Activated naive CD4-positive, alpha-beta T cell treated with anti-CD3 and anti-CD28 coated beads, Interleukin-2, amount 10 ng/mL, durations not matched to agents 7 days and 5 days (primary cell): ENCODE data around the gene CD248.

Source experiments
- CTCF ChIA-PET: fragments of 350-600 bp; sonication (Branson Sonifier 250); formaldehyde crosslinking; loops from one replicate; lab custom pipeline; 2021; ENCODE audit warnings: antibody characterized with exemption; lab: Charles Lee
- DNase-seq: peaks from one replicate; pipeline ENCODE4 v3.0.0-alpha.2; 2020
- H3K27ac Mint-ChIP-seq: one replicate; pipeline ENCODE4 v1.8.0; 2021; ENCODE audit warnings: mild to moderate bottlenecking, moderate library complexity, mixed read lengths
- H3K27me3 Mint-ChIP-seq: one replicate; pipeline ENCODE4 v1.8.0; 2021; ENCODE audit warnings: mild to moderate bottlenecking, mixed read lengths
- H3K36me3 Mint-ChIP-seq: one replicate; pipeline ENCODE4 v1.8.0; 2021; ENCODE audit warnings: mixed read lengths
- H3K4me1 Mint-ChIP-seq: one replicate; pipeline ENCODE4 v1.8.0; 2021; ENCODE audit warnings: mixed read lengths
- H3K4me3 Mint-ChIP-seq: one replicate; pipeline ENCODE4 v1.8.0; 2021; ENCODE audit warnings: mild to moderate bottlenecking, moderate library complexity, mixed read lengths
- H3K9me3 Mint-ChIP-seq: one replicate; pipeline ENCODE4 v1.8.0; 2021; ENCODE audit warnings: mixed read lengths

CD248 gene

DNA sequence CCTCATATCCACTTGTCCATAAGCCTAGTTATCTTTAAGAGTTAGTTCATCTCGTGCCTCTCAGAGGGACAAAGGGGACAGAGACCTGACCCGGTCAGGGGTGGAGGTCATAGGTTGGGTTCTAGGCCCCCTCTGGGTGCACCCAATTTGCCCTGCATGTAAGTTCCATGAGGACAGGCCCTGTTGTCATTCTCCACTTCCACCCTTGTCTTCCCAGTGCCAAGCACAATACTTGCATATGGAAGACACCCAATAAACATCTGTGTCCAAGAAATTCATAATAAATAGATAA, 26.6 kb downstream of the CD248 start:
- CTCF ChIA-PET: interaction anchor here (1.6 kb wide), 1 partner anchor 21 kb away, joined by 4 read pairs; no protein-coding TSS in a partner anchor
- H3K4me1 Mint-ChIP-seq: peaks cover 48% of the 10 kb centered on the region
- no peak overlapping the region for H3K27ac Mint-ChIP-seq

GRCh38 chr11:66289548-66290329, 27.1 kb downstream of the CD248 start:
- H3K27ac Mint-ChIP-seq: peak overlapping the region; percentile 95
- peaks cover 53% of the 10 kb centered on the region for H3K27me3 Mint-ChIP-seq
- peak overlapping the region; percentile 74 for H3K4me3 Mint-ChIP-seq
- peaks cover 48% of the 10 kb centered on the region for H3K4me1 Mint-ChIP-seq
- H3K36me3 Mint-ChIP-seq: no peaks in the 10 kb centered on the region
- CTCF ChIA-PET: interaction anchor here (1.0 to 2.2 kb wide), 8 partner anchors 22 to 140 kb away, joined by 3 to 7 read pairs (median 4); no protein-coding TSS in a partner anchor
- DNase-seq: peak; percentile 91
- H3K9me3 Mint-ChIP-seq: no peaks in the 10 kb centered on the region

More for the DNA sequence above, 26.6 kb downstream of the CD248 start:
- peaks cover 53% of the 10 kb centered on the region for H3K27me3 Mint-ChIP-seq
- H3K36me3 Mint-ChIP-seq: no peaks in the 10 kb centered on the region
- H3K9me3 Mint-ChIP-seq: no peaks in the 10 kb centered on the region
- peak overlapping the region; percentile 74 for H3K4me3 Mint-ChIP-seq
- no peak for DNase-seq

- CTCF ChIA-PET: interaction anchor here (0.8 to 2.2 kb wide), 8 partner anchors 23 to 141 kb away, joined by 3 to 7 read pairs (median 4); no protein-coding TSS in a partner anchor
- Mint-ChIP-seq H3K27ac (peak within 1 kb of the TSS; percentile 95), H3K4me3 (peak within 1 kb of the TSS; percentile 74), H3K4me1 (peaks cover 48% of the 10 kb centered on the region), H3K27me3 (peaks cover 46% of the 10 kb centered on the region), H3K9me3 (no peaks in the 10 kb centered on the region), H3K36me3 (peaks cover 2% of the 10 kb centered on the region)
- DNase-seq: peak; percentile 99
Observed at GRCh38 chr11:66288671-66289547, 27.9 kb downstream of the CD248 start, which contains the start of gene YIF1A. Gene YIF1A, minus strand, starts transcription at chr11:66289143. Its CDS starts 158 bp downstream, at chr11:66288985.

- Mint-ChIP-seq H3K36me3 (peaks cover 2% of the 10 kb centered on the region), H3K27ac (peak overlapping the region; percentile 85), H3K4me3 (peak overlapping the region; percentile 74), H3K4me1 (peaks cover 51% of the 10 kb centered on the region), H3K9me3 (no peaks in the 10 kb centered on the region), H3K27me3 (peaks cover 38% of the 10 kb centered on the region)
- DNase-seq: no peak
- CTCF ChIA-PET: interaction anchor here (0.8 to 2.2 kb wide), 5 partner anchors 29 to 98 kb away, joined by 3 to 7 read pairs (median 4); no protein-coding TSS in a partner anchor
Observed at GRCh38 chr11:66287889-66288670, 28.8 kb downstream of the CD248 start.

- DNase-seq: no peak
- H3K27me3 Mint-ChIP-seq: peaks cover 33% of the 10 kb centered on the region
- CTCF ChIA-PET: interaction anchor here (1.0 kb wide), 1 partner anchor 64 kb away, joined by 4 read pairs; no protein-coding TSS in a partner anchor
- H3K4me1 Mint-ChIP-seq: peaks cover 54% of the 10 kb centered on the region
- H3K36me3 Mint-ChIP-seq: peaks cover 2% of the 10 kb centered on the region
- peak overlapping the region; percentile 61 for H3K4me3 Mint-ChIP-seq
- H3K9me3 Mint-ChIP-seq: no peaks in the 10 kb centered on the region
- H3K27ac Mint-ChIP-seq: no peak overlapping the region
Observed at GRCh38 chr11:66287211-66287888, 29.5 kb downstream of the CD248 start.

GRCh38 chr11:66286699-66287098, 30.1 kb downstream of the CD248 start:
- no peaks in the 10 kb centered on the region for H3K9me3 Mint-ChIP-seq
- no peak for DNase-seq
- peaks cover 60% of the 10 kb centered on the region for H3K4me1 Mint-ChIP-seq
- H3K36me3 Mint-ChIP-seq: peaks cover 2% of the 10 kb centered on the region
- H3K4me3 Mint-ChIP-seq: peak overlapping the region; percentile 61
- H3K27me3 Mint-ChIP-seq: peaks cover 37% of the 10 kb centered on the region
- CTCF ChIA-PET: interaction anchor here (0.7 to 1.4 kb wide), 3 partner anchors 25 to 65 kb away, joined by 3 to 4 read pairs (median 3); no protein-coding TSS in a partner anchor
- no peak overlapping the region for H3K27ac Mint-ChIP-seq

GRCh38 chr11:66285250-66285947, 31.4 kb downstream of the CD248 start:
- Mint-ChIP-seq H3K4me1 (peaks cover 58% of the 10 kb centered on the region), H3K4me3 (no peak overlapping the region), H3K27me3 (peaks cover 32% of the 10 kb centered on the region), H3K36me3 (peaks cover 2% of the 10 kb centered on the region), H3K27ac (no peak overlapping the region), H3K9me3 (no peaks in the 10 kb centered on the region)
- CTCF ChIA-PET: interaction anchor here (1.4 kb wide), 2 partner anchors 15 to 63 kb away, joined by 3 read pairs; no protein-coding TSS in a partner anchor
- DNase-seq: no peak

- no peak overlapping the region for H3K27ac Mint-ChIP-seq
- H3K4me1 Mint-ChIP-seq: peaks cover 52% of the 10 kb centered on the region
- H3K27me3 Mint-ChIP-seq: peaks cover 31% of the 10 kb centered on the region
- DNase-seq: no peak
- no peaks in the 10 kb centered on the region for H3K9me3 Mint-ChIP-seq
- no peak overlapping the region for H3K4me3 Mint-ChIP-seq
- CTCF ChIA-PET: interaction anchor here (1.1 to 2.6 kb wide), 3 partner anchors 16 to 63 kb away, joined by 3 to 15 read pairs (median 3); no protein-coding TSS in a partner anchor
- peaks cover 2% of the 10 kb centered on the region for H3K36me3 Mint-ChIP-seq
Observed at GRCh38 chr11:66284526-66285078, 32.2 kb downstream of the CD248 start.

DNA sequence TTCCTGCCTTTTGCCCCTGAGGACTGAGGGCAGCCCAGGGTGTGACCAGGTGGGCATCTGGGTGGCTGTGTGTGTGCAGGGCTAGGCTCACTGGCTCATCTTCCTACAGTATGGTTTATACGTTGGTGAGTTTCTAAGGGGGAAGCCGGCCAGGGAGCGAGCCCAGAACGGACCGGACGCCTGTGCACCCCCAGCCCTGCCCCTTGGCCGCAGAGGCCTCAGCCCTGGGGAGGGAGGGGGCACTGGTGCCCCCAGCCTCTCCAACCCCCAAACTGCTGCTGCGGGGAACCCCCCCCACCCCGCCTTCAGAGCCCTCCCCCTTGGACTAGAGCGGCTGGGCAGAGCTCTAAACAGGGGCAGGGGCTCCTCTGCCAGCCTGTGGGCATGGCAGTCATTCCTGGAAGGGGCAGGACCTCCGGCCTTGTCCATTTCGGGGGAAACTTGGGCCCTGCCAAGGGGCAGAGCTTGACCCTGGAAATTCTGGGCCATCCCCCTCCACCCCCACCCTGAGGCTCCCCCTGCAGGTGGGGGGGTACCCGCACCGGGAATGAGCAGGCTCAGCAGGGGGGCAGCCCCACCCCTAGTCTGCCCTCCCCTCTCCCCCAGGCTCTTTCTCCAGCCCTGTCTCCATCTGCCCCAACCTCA, 33.3 kb downstream of the CD248 start:
- H3K4me1 Mint-ChIP-seq: peaks cover 55% of the 10 kb centered on the region

GRCh38 chr11:66282468-66283455, 34.1 kb downstream of the CD248 start:
- CTCF ChIA-PET: interaction anchor here (0.9 to 2.6 kb wide), 10 partner anchors 8 to 202 kb away, joined by 3 to 15 read pairs (median 4); partner anchors contain the start of gene TMEM151A
- Mint-ChIP-seq H3K9me3 (no peaks in the 10 kb centered on the region), H3K36me3 (peaks cover 2% of the 10 kb centered on the region), H3K4me1 (peaks cover 49% of the 10 kb centered on the region), H3K4me3 (peak overlapping the region; percentile 18), H3K27me3 (peaks cover 36% of the 10 kb centered on the region), H3K27ac (peak overlapping the region; percentile 58)
- peak; percentile 100 for DNase-seq

More for the DNA sequence above, 33.3 kb downstream of the CD248 start:
- Mint-ChIP-seq H3K27ac (no peak overlapping the region), H3K36me3 (peaks cover 2% of the 10 kb centered on the region), H3K9me3 (no peaks in the 10 kb centered on the region), H3K27me3 (peaks cover 34% of the 10 kb centered on the region), H3K4me3 (no peak overlapping the region)
- no peak for DNase-seq
- CTCF ChIA-PET: interaction anchor here (1.1 to 2.6 kb wide), 4 partner anchors 17 to 62 kb away, joined by 3 to 15 read pairs (median 4); no protein-coding TSS in a partner anchor
